ELR (cell line): ENCODE results near the gene QSER1.
"Not testable (repeated sequence)": the region's sequence is repeated elsewhere in the genome, so short reads cannot be mapped to it uniquely, and the experiment has no call there.

Experiments used
- DNase-seq: peaks from one replicate; pipeline ENCODE4 v3.0.0-alpha.2; 2015; ENCODE audit warnings: low read depth

QSER1 gene

DNA sequence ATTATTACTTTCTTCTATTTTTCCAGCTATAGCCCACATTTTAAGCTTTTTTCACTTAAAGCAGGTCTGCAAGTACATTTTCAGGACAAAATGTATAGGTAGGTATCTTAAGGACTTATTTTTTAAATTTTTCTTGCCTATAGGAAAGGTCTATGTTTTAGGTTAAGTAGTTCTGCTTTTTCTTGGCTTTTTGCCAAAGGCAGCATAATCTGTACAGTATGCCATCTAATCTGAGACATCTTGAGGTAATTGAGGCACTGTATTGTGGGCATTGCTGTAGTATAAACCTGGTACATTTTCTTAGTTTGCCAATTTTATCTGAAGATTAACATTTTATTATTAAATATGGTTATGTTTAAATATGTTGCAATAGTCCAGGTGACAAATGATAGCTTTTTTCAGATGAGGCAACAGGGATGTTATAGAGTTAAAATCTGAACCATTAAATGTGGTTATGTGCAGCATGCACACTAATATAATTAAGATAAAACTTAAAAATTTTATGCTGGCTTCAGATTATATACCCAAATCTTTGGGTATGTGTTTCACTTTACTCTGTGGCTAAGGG lies 42.9 kb downstream of the QSER1 start:
- no peak for DNase-seq

DNA sequence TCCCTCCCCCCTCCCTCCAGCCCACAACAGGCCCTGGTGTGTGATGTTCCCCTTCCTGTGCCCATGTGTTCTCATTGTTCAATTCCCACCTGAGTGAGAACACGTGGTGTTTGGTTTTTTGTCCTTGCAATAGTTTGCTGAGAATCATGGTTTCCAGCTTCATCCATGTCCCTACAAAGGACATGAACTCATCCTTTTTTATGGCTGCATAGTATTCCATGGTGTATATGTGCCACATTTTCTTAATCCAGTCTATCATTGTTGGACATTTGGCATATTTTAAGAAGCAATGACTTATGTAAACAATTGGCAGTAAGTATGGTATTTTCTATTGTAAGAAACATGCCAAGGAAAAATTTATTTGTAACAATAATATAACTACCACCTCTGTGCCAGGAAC lies 43.6 kb downstream of the QSER1 start:
- DNase-seq = not testable (repeated sequence)

DNA sequence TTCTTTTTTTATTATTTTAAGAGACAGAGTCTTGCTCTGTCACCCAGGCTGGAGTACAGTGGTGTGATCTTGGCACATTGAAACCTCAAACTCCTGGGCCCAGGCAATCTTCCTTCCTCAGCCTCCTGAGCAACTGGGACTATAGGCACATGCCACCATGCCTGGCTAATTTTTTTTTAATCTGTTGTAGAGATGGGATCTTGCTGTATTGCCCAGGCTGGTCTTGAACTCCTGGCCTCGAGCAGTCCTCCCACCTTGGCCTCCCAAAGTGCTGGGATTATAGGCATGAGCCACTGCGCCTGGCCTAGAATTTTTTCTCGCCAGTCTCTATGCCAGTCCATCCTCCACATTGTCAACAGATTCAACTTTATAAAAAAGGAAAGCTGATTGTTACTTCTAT lies 44.7 kb downstream of the QSER1 start:
- not testable (repeated sequence) for DNase-seq

DNA sequence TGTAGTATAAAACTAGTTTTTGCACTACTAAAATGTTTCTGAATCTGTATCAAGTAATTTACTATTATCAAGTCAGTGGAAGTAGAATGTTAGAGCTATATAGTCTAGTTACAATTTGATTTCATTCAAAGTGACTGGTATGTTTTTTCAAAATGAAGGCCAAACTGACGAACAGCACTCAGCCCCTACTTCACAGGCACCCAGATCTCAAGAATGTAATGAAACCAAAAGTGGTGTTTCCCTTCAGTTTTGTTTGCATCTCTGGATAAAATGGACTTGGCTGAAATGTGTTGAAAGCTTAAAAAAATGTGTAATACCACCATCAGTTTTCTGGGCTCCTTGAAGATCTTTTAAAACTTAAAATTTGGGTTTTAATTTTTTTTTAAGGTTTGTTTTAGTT lies 46.4 kb downstream of the QSER1 start:
- DNase-seq = no peak

DNA sequence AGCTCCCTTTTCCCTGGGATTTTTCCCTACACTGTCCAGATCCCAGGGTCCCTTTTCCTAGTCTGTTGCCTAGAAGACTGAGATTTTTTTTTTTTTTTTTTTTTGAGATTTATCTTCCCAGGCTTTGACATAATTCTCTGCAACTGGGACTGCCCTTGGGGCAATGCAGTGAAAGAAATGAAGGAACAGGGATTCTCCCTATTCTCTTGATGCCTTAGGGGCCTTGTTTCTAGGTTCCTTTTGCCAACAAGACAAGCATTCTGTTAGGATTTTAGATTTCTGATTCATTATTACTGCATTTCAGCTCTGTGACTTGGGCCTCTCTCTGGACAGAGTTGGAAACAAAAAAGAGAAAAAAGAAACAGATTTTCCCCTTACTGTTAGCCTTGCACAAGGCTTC lies 47.3 kb downstream of the QSER1 start:
- DNase-seq = no peak

DNA sequence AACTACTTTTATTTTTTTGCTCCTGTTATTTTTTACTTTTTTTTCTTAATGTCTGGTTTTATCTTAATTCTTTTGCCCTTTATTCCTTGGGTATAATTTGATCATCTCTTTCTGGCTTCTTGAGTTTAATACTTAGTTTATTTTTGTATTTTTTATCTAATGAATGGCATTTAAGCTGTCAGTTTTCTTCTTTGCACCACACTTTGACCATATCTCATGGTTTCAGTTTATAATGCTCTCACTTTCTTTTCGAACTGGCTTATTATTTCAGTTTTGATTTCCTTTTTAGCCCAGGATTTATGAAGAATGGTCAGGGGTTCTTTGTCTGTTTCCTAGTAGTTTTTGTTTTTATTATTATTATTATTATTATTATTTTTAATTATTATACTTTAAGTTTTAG lies 48.3 kb downstream of the QSER1 start:
- DNase-seq = no peak

DNA sequence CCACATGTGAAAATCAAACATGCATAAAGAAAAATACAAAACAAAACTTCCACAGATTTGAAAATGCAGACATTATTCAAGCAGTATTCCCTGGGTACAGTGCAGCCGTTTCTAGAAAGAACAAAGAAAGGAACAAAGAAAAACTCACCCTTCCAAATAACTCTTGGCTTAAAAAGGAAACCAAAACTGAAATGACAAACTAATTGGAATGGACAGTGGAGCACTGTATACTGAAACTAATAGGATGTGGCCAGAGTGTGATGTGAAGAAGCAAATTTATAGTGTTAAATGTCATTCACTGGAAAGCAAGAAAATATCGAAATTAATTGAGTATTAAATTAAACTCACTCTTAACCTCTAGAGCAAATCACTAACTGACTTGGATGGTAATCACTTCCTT lies 55.4 kb downstream of the QSER1 start:
- peak; percentile 17 for DNase-seq

DNA sequence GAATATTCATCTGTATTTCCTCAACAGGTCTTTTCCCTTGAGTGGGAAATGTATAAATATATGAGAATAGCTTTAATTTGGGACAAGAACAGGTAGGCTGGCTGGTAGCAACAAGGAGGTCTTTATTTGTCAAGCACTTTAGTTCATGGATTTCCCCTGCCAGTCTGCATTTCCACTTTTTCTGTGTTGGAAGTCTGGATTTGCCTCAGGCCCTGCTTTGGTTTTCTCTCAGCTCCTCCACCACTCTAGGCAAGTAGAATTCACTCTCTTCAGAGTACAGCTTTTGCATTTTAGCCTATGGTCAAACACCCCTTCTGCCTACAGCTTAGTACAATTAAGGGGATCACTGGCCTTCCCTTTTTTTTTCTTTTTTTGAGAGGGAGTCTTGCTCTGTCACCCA lies 57.1 kb downstream of the QSER1 start:
- DNase-seq = no peak

DNA sequence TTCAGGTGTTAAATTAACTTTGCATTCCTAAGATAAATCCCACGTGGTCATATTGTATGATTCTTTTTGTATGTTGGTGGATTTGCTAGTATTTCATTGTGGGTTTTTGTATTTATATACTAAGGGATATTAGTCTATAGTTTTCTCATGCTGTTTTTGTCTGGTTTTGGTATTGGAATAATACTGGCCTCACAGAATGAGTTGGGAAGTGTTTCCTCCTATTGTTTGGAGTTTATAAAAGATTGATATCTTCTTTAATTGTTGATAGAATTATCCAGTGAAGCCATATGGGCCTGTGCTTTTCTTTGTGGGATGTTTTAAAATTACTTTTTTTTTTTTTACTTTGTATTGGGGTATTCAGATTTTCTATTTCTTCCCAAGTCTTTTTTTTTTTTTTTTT lies 59.8 kb downstream of the QSER1 start:
- no peak for DNase-seq

DNA sequence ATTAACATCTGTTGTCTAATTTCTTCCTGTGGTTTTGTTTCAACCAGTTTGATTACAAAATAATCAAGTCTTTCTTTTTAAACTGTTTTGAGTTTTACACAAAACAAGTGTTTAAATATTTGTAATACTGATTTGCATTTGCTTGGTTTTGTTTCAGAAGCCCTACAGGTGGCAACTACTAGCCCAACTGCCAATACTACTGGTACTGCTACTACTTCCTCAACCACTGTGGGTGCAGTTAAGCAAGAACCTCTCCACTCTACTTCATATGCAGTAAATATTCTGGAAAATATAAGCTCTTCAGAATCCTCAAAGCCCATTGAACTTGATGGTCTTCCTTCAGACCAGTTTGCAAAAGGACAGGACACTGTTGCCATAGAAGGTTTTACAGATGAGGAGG lies 61.1 kb downstream of the QSER1 start:
- DNase-seq = no peak

DNA sequence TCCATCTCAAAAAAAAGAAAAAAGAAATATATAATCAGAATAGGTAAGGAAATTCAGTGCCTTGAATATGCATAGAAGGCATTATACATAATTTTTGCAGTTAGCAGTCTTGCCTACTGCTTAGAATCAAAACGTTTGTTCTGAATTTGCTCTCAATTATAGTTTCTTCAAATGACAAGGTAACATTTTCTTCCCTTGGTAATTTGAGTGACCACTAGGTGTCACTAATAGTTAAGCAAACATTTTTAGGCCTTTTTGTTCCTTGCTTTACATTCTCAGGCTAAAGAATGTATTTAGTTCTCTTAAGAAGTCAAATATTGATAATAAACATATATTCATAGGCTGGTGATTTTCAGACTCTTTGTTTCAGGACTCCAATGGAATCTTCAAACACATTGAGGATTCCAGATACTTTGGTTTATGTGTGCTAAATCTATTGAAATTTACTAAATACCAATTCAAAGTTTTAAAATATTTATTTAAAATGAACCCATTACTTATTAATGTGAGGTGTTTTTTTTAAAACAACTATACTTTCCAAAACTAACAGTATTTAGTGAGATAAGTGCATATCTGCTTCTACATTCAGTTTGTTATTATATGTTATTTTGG lies 68.0 kb downstream of the QSER1 start:
- peak; percentile 69 for DNase-seq

DNA sequence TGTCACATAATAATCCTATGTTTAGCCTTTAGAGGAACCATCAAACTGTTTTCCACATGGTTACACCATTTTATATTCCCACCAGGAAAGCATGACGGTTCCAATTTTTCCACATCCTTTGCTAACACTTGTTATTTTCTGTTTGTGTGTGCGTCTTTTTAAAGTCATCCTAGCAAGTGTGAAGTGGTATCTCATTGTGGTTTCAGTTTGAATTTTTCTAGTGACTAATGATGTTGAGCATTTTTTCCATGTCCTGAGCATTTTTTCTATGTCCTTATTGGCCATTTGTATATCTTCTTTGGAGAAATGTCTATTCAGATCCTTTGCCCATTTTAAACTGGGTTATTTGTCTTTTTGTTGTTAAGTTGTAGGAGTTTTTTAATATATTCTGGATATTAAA lies 69.4 kb downstream of the QSER1 start:
- peak; percentile 47 for DNase-seq

DNA sequence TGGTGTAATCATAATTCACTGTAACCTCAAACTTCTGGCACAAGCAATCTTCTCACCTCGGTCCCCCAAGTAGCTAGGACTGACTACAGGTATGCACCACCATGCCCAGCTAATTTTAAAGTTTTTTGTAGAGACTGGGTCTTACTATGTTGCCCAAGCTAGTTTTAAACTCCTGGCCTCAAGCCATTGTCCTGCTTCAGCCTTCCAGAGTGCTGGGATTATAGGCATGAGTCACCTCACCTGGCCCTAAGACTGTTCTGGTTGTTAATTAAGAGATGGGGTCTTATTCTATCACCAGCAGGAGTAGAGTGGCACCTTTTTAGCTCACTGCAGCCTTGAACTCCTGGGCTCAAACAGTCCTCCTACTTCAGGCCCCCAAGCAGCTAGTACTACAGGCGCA lies 71.1 kb downstream of the QSER1 start:
- DNase-seq = no peak

DNA sequence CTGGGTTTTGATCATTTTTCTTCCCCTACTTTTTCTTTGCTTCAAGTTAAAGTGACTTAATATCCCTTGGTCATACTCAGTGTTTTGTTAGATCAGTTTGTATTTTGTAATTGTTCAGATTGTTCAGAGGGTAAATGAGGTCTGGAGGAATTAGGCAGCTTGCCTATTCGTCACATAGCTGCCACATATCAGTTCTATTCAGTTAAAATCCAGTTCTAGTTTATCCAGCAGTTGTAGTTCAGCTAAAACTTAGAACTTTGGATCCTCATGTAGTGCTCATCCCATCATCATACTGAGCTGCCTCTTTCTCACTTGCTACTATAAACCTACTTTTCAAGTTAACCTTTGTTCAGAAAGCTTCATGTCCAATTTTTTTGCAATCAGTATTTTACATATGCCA lies 75.9 kb downstream of the QSER1 start:
- no peak for DNase-seq

DNA sequence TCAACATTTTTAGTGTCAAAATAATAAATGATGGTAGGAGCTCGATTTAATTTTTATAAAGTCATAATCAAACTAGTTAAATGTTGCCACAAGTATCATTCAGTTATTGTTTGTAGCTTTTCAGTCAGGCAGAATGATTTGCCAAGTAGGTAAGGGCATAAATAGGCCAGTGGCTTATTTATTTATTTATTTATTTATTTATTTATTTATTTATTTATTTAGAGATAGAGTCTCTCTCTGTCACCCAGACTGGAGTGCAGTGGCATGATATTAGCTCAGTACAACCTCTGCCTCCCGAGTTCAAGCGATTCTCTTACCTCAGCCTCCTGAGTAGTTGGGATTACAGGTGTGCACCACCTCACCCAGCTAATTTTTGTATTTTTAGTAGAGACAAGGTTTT lies 79.6 kb downstream of the QSER1 start:
- not testable (repeated sequence) for DNase-seq

DNA sequence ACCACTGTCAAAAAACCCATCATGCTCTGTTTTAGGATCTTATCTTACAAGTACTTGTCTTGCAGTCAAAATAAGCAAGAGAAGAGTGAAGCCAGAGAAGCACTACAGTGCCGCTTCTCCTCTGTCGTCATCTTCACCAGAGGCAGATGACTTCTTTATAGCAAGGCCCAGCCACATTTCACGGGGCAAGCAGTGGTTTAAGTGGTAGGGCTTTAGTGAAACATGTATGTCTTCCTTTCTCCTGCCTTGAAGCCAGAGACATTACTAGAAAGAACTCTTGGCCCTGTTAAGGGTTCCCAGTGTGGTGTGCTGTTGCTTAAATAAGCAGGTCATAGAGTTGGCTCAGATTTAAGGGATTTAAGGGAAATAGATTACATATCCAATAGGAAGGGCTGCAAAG lies 80.2 kb downstream of the QSER1 start:
- no peak for DNase-seq

DNA sequence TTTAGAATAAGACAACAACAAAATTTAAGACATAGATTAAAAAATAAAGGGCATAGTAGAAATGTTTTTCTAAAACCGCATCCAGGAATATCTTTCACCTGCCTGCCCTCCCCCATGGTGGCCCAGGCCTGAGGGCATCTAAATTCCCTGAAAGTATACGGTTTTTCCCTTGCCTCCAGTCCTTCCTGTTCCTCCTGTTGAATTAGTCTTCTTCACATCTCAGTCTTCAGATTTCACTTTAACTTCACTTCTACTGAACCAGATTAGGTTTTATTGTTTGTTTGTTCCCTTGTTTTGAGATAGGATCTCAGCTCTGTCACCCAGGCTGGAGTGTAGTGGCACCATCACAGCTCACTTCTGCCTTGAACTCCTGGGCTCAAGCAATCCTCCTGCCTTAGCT lies 90.0 kb downstream of the QSER1 start:
- DNase-seq = no peak

DNA sequence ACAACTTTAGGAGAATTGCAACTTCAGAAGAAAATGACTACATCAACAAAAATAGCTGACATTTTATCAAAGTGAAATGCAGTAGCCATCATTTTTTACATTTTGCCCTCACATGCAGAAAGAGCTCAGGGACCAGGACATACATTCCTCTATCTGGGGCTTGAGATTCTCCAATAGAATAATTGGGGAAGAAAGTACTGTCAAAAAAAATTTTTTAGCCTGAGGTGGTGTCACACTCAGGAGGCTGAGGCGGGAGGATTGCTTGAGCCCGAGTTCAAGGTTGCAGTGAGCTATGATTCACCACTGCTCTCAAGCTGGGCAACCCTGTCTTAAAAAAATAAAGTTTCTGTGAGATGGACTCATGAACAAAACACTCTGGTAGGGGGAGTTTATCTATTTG lies 90.9 kb downstream of the QSER1 start:
- peak; percentile 10 for DNase-seq

DNA sequence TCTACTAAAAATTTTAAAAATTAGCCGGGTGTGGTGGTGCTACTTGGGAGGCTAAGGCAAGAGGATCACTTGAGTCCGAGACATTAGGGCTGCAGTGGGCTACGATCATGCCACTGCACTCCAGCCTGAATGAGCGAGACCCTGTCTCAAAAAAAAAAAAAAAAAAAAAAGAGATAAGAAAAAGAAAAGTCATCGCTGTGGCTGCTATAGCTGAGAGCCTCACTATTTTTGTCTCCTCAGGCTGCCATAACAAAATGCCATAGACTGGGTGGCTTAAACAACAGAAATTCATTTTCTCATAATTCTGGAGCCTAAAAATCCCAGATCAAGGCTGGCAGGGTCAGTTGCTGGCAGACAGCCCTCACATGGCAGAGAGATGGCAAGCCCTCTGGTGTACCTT lies 93.0 kb downstream of the QSER1 start:
- DNase-seq = no peak

DNA sequence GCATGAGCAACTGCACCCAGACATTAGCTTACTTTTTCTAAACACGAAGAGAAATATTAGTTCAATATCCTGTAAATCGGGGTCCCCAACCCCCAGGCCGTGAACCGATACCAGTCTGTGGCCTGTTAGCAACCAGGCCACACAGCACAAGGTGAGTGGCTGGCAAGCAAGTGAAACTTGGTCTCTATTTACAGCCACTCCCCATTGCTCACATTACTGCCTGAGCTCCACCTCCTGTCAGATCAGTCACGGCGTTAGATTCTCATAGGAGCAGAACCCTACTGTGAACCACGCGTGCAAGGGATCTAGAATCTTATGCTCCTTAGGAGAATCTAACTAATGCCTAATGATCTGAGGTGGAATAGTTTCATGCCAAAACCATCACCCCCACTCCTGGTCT lies 95.2 kb downstream of the QSER1 start:
- DNase-seq = no peak

DNA sequence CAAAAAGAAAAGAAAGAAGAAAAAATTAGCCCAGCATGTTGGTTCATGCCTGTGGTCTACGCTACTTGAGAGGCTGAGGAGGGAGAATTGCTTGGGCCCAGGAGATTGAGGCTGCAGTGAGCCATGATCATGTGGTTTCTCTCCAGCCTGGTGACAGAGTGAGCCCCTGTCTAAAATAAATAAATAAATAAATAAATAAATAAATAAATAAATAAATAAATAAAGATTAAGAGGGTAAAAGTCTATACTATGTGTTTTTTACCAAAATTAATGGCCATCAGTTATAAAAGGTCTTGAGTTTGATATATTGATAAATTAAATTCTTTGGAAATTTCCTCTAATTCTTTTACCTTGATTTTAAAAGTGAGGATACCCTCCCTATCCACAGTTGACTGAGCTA lies 97.9 kb downstream of the QSER1 start:
- no peak for DNase-seq

DNA sequence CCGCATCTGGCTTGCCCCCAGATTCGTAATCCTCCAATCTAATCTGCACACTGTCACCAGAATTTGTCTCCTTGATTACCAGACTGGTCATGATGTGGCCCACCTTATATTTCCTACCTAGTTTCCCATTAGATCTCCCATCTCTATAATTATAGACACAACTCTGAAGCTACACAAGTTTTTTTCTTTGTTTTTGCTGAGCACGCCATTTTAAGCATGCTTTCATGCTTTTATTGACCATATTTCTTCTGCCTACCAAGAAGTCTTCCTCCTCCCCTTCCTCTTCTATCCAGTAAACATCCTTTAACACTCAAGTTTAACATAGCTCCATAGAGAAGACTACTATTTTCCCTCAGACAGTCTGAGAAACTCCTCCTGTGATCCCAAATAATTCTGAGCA lies 98.8 kb downstream of the QSER1 start:
- no peak for DNase-seq

DNA sequence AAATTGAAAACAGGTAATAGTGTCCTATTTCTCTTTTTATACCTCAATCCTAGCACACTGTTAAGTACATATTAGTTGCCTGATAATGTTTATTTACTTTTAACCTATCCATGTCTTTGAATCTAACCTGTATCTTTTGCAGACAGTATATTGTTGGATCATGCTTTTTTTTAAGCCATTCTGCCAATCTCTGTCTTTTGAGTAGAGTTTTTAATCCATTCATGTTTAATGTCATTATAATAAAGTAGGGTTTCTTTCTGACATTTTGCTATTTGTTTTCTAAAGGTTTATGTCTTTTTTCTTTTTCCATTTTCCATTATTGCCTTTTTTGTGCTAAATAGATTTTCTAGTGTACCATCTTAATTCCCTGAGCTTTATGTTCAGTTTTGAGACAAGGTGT lies 99.3 kb downstream of the QSER1 start:
- DNase-seq = no peak

DNA sequence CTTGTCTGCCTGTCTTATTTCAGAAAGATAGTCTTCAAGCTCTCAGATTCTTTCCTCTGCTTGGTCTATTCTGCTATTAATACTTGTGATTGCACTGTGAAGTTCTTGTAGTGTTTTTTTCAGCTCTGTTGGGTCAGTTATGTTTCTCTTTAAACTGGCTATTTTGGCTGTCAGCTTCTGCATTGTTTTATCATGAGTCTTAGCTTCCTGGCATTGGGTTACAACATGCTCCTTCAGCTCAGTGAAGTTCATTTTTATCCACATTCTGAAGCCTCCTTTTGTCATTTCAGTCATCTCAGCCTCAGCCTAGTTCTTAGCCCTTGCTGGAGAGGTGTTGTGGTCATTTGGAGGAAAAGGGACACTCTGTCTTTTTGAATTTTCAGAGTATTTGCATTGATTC lies 107.6 kb downstream of the QSER1 start:
- peak; percentile 73 for DNase-seq

DNA sequence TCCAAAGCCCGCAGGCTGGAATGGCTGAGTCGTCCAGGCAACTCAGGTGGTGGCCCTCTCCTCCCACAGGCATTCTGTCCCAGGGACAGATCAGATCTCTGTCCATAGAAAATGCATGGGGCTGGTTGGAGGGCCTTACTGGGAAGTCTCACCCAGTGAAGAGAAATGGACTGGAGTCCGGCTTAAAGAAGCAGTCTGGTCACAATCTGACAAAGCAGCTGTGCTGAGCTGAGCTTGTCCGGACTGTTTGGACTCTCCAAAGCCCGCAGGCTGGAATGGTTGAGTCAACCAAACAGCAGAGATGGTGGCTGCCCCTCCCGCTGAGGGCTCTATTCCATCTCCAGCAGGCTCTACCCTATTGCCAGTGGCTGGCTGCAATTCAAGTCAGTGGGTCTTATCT lies 108.7 kb downstream of the QSER1 start:
- peak; percentile 25 for DNase-seq
